HUDEP-2 (cell line): ENCODE data around the gene CSRP3.

Source experiments
- DNase-seq, 76 experiments: peaks; one replicate each; lab custom pipeline; 2025; ENCODE audit not compliant: unreplicated experiment in 76 of 76; lab: John Stamatoyannopoulos, UW

Gene CSRP3

DNA sequence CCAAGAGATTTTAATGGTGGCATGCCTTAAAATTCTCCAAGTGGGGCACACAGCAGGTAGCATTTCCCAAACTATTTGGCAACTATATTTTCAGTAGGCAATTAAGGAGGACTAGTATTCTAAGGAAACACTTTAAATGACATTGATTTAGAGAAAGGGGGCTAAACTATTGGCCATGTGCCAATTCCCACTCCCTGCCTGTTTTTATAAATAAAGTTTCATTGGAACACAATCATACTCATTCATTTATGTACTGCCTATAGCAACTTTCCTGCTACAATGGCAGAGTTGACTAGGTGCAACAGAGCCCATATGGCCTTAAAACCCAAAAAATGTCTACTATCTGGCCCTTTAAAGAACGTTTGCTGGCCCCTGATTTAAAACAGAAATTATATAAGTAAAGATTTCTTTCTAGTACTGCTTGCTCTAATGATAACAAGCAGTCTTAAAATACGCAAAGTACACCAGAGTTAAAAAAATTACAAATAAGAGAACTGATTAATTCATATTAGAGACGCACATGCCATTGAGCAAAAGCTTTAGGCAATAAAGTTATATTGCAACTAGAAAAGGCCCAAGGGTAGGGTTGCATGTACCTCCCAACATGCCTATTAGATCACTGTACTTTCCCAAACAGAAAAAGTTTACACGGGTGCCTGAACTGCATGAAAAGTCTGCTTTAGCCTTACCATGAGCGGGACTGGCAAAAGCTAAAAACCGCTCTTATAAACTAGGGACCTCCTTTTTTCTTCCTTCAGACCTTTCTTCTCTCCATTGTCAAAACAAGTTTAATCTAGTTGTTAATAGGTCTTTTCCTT, 24.8 kb upstream of the CSRP3 start:
- DNase-seq: no peak

- no peak for DNase-seq
These were observed 23.8 kb upstream of the CSRP3 start for GRCh38 chr11:19225581-19225980.

- DNase-seq: no peak
These were observed 23.3 kb upstream of the CSRP3 start for GRCh38 chr11:19225123-19225522.

GRCh38 chr11:19220903-19221724, 19.3 kb upstream of the CSRP3 start:
- DNase-seq: no peak

GRCh38 chr11:19218786-19219460, 17.1 kb upstream of the CSRP3 start:
- no peak for DNase-seq

DNA sequence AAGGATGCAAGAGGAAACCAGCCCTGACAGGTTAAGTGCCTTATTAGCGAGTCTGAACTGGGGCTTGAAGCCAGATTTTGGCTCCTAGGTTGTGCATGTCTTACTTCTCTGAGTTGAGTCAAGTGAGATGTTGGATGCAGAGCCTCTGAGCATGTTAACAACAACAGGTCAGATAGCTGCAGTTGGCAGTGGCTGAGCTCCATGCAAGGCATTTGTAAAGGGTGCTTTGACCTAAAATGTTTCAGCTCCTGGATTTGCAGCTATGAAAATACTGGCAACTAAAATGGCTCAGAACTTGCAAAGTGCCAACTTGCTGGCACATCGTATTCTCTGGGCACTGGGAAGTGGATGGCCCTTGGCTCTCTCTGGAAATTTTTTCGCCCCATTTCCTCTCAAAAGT, 16.4 kb upstream of the CSRP3 start:
- DNase-seq: no peak

DNA sequence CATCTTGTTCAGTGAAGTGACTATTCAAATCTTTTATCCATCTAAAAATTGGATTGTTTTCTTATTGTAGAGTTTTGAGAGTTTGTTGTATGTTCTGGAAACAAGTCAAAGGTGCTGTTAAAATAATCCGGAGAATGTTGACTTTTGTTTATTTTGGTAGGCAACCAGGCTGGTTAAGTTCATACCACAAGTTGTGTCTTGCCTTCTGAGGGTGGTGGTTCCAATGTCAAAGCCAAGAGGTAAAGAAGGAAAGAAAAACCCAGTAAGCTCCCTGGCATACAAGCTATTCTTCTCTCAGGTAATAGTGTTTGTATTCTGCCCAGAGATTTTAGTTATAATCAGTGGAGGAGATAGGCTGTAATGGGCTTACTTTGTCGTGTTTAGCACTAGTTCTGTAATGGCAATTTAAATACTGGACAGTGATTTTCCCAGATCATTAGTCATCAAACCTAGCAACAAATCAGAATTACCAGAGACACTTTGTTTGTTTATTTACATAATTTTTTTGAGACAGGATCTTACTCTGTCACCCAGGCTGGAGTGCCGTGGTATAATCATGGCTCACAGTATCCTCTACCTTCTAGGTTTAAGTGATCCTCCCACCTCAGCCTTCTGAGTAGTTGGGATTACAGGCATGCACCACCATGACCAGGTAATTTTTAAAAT, 15.1 kb upstream of the CSRP3 start:
- DNase-seq: no peak

GRCh38 chr11:19216021-19216420, 14.2 kb upstream of the CSRP3 start:
- DNase-seq: no peak

DNA sequence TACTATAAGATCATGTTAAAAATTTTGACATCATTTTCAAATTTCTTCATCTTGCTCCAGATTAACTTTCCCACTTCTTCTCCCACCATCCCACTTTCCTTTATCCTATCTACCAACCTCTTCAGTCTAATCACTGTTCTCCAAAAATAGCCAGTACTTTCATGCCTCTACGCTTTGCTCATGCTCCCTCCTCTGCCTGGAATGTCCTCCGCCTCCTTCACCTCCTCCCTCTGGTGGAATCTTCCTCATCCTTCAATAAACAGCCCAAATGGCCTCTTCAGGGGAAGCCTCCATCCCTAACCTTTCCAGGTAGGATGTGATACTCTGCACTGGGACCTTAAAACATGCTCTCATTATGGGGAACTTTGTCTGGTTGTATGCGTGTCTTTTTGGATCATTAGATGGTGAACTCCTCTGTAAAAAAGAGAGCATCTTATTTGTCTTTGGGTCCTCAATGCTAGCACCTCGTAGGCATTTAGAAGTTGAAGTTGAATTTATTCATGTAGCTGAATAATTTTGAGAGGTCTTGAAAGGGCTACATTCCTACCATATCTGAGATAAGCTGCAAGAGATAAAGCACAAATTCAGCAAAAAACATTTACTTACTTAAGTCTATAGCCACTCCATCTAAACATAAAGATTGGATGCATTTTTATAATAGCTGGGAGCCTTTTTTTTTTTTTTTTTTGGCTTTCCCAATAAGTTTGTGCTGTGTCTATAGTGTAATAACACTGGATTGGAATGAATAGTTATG, 8.0 kb upstream of the CSRP3 start:
- DNase-seq: no peak

- DNase-seq: peak in 3 of 76 experiments; percentile 4 to 9 (median 6)
These were observed 7.3 kb upstream of the CSRP3 start for GRCh38 chr11:19208959-19209546.

GRCh38 chr11:19208181-19208580, 6.4 kb upstream of the CSRP3 start:
- DNase-seq: no peak

- no peak for DNase-seq
These were observed 3.1 kb upstream of the CSRP3 start for GRCh38 chr11:19204836-19205235.

- peak in 61 of 76 experiments; percentile 5 to 76 (median 42) for DNase-seq
These were observed 1.2 kb downstream of the CSRP3 start for GRCh38 chr11:19200410-19201201.

GRCh38 chr11:19199771-19200170, 2.0 kb downstream of the CSRP3 start:
- DNase-seq: no peak

DNA sequence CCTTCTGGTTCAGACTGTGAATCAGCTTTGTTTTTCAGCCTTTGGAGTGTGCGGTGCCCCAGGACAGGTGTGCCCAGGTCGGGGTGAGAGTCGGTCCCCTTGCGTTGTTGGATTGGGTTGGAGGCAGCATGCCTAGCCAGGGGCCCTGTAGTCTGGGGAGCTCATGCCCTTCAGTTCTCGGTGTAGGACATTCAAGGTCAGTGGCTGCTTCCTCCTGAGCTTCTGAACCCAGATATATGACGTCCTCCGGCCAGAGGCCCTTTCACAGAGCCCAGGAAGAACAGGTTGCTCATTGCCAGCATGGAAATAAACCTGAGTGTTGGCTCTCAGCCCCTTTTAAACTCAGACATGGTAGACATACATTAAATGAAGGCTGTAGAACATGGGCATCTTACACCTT, 2.7 kb downstream of the CSRP3 start:
- DNase-seq: no peak

GRCh38 chr11:19196432-19196831, 5.4 kb downstream of the CSRP3 start:
- no peak for DNase-seq

- no peak for DNase-seq
These were observed 7.0 kb downstream of the CSRP3 start for GRCh38 chr11:19194620-19195308.

- no peak for DNase-seq
These were observed 7.9 kb downstream of the CSRP3 start for GRCh38 chr11:19193916-19194315.
